SK-N-SH treated with all-trans-retinoic acid at 6 μM for 48 hours (cell line): ENCODE data around the gene ATAD5.

ENCODE experiments used
- ARNTL ChIP-seq: fragments of 450-650 bp; formaldehyde crosslinking; IDR thresholded peaks from 2 replicates; pipeline ENCODE4 v1.5.0; 2020; ENCODE audit warnings: low read depth, mild to moderate bottlenecking, moderate library complexity, borderline replicate concordance
- CSRNP3 ChIP-seq: fragments of 250-450 bp; sonication (Bioruptor Pico); IDR thresholded peaks from 2 replicates; pipeline ENCODE4 v1.5.1; 2021; ENCODE audit warnings: mild to moderate bottlenecking, moderate library complexity
- OSR1 ChIP-seq: fragments of 250-450 bp; sonication (Bioruptor Pico); IDR thresholded peaks from 2 replicates; pipeline ENCODE4 v1.8.0; 2022; ENCODE audit warnings: moderate library complexity, mild to moderate bottlenecking, inconsistent platforms
- PATZ1 ChIP-seq: fragments of 250-450 bp; sonication (Bioruptor Pico); IDR thresholded peaks from 2 replicates; pipeline ENCODE4 v1.8.0; 2020; ENCODE audit warnings: mild to moderate bottlenecking, moderate library complexity, borderline replicate concordance
- POU6F1 ChIP-seq: fragments of 250-450 bp; sonication (Bioruptor Pico); IDR thresholded peaks from 2 replicates; pipeline ENCODE4 v1.8.0; 2021; ENCODE audit warnings: low read depth, mild to moderate bottlenecking, moderate library complexity, borderline replicate concordance
- RARB ChIP-seq: fragments of 250-450 bp; sonication (Bioruptor Pico); IDR thresholded peaks from 2 replicates; pipeline ENCODE4 v1.8.0; 2021; ENCODE audit warnings: mild to moderate bottlenecking, moderate library complexity
- SNAI2 ChIP-seq: fragments of 250-450 bp; sonication (Bioruptor Pico); IDR thresholded peaks from 2 replicates; pipeline ENCODE4 v1.5.0; 2020; ENCODE audit warnings: mild to moderate bottlenecking, moderate library complexity
- TOX ChIP-seq: fragments of 250-450 bp; sonication (Bioruptor Pico); IDR thresholded peaks from 2 replicates; pipeline ENCODE4 v1.8.0; 2021; ENCODE audit warnings: mild to moderate bottlenecking, moderate library complexity, borderline replicate concordance
- ZC3H10 ChIP-seq: fragments of 250-450 bp; sonication (Bioruptor Pico); IDR thresholded peaks from 2 replicates; pipeline ENCODE4 v1.5.1; 2021; ENCODE audit warnings: mild to moderate bottlenecking, moderate library complexity
- ZFP3 ChIP-seq: fragments of 250-450 bp; sonication (Bioruptor Pico); IDR thresholded peaks from 2 replicates; pipeline ENCODE4 v1.5.0; 2020; ENCODE audit warnings: mild to moderate bottlenecking, moderate library complexity
- ZFP30 ChIP-seq: fragments of 450-650 bp; formaldehyde crosslinking; IDR thresholded peaks from 2 replicates; pipeline ENCODE4 v1.5.0; 2022; ENCODE audit warnings: mild to moderate bottlenecking, moderate library complexity
- ZNF70 ChIP-seq: fragments of 450-650 bp; formaldehyde crosslinking; IDR thresholded peaks from 2 replicates; pipeline ENCODE4 v1.5.0; 2020; ENCODE audit warnings: mild to moderate bottlenecking, moderate library complexity
- ZNF8 ChIP-seq: fragments of 450-650 bp; formaldehyde crosslinking; IDR thresholded peaks from 2 replicates; pipeline ENCODE4 v1.5.0; 2020; ENCODE audit warnings: mild to moderate bottlenecking, moderate library complexity

- TF ChIP-seq ZNF8 (CRISPR knock-in tag) (no peak), RARB (CRISPR knock-in tag) (no peak), SNAI2 (no peak), ZFP3 (CRISPR knock-in tag) (no peak), POU6F1 (no peak), ZC3H10 (CRISPR knock-in tag) (no peak), TOX (CRISPR knock-in tag) (no peak), ARNTL (CRISPR knock-in tag) (no peak), PATZ1 (CRISPR knock-in tag) (no peak), ZFP30 (CRISPR knock-in tag) (no peak), CSRNP3 (CRISPR knock-in tag) (no peak), OSR1 (no peak), ZNF70 (CRISPR knock-in tag) (no peak)
These were observed 7.8 kb upstream of the ATAD5 start for GRCh38 chr17:30824002-30824355.
